DMS53 treated with DMSO at 0.1 percent for 48 hours (cell line): ENCODE results near the gene MYPN.
A peak's percentile ranks its signal among the peaks of the same experiment; 100 is the strongest.
"Not testable (repeated sequence)": the region's sequence is repeated elsewhere in the genome, so short reads cannot be mapped to it uniquely, and the experiment has no call there.

Source experiments
- DNase-seq: peaks from one replicate; lab custom pipeline; 2025; ENCODE audit not compliant: unreplicated experiment; lab: John Stamatoyannopoulos, UW

The MYPN gene

GRCh38 chr10:68222391-68222790, 113.1 kb downstream of the MYPN start:
- DNase-seq: no peak

- DNase-seq: no peak
Measured at GRCh38 chr10:68223535-68224165, 114.4 kb downstream of the MYPN start.

GRCh38 chr10:68224810-68225209, 115.5 kb downstream of the MYPN start:
- DNase-seq: no peak

DNA sequence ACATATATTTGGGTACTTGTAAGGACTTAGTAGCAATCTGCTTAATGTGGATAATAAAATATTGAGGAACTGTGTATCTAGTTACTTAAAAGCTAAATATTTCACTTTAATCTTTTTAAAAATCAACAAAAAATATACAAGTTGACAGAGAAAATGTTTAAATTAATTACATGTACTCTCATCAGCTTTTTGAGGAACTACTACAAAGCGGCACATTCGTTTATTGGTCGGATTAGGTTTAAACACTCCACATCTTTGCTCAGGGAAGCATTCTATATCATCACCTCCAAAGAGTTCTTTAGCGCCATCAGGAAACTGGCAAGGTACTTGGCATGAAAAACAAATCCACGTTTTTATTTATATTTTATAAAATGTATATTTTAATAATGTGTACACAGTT, 121.0 kb downstream of the MYPN start:
- no peak for DNase-seq

- peak; percentile 71 for DNase-seq
Measured at GRCh38 chr10:68231106-68231816, 122.0 kb downstream of the MYPN start.

- no peak for DNase-seq
Measured at GRCh38 chr10:68231817-68232251, 122.5 kb downstream of the MYPN start, which contains the start of gene ATOH7. ATOH7 (minus strand) TSS chr10:68232113; CDS start chr10:68231677, 436 bp downstream.

- DNase-seq: no peak
Measured at GRCh38 chr10:68233046-68233445, 123.8 kb downstream of the MYPN start.

GRCh38 chr10:68235111-68235510, 125.8 kb downstream of the MYPN start:
- DNase-seq: no peak

GRCh38 chr10:68235581-68235980, 126.3 kb downstream of the MYPN start:
- DNase-seq: no peak

DNA sequence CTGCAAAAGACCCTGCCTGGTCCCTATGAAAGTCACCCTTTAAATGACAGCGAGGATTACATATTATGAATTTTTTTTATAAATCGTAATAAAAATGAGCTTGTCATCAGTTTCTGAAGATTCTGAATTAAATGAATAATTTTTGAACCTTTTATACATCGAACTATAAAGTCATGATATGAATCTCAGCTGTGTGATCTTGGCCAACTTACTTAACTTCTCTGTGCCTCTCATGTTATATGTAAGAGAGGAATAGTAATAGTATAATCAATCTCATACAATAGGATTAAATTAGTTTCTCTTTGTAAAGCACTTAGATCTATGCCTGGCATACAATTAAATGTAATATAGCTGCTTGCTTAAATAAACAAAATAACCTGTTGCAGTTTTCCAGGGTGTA, 127.9 kb downstream of the MYPN start:
- DNase-seq: no peak

GRCh38 chr10:68238371-68238770, 129.1 kb downstream of the MYPN start:
- DNase-seq: no peak

DNA sequence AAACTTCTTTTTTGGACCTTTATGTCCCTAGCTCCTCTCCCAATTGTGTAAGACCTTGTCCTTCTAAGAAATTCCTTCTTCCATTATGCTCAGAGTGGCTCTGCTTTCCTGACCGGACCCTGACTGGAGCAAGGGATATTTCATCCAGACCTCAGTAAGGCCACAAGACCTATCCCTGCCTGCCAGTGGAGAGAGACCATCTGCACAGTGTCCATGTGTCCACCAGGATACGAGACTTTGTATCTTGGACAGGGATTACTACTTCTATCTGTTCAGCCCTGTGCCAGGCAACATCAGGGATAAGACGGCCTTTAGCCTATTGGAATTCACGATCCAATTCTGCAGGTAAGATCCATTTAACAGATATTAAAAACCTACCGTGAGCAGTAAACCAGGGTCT, 129.8 kb downstream of the MYPN start:
- DNase-seq: no peak

- no peak for DNase-seq
Measured at GRCh38 chr10:68239596-68240150, 130.4 kb downstream of the MYPN start.

GRCh38 chr10:68242051-68242450, 132.8 kb downstream of the MYPN start:
- no peak for DNase-seq

DNA sequence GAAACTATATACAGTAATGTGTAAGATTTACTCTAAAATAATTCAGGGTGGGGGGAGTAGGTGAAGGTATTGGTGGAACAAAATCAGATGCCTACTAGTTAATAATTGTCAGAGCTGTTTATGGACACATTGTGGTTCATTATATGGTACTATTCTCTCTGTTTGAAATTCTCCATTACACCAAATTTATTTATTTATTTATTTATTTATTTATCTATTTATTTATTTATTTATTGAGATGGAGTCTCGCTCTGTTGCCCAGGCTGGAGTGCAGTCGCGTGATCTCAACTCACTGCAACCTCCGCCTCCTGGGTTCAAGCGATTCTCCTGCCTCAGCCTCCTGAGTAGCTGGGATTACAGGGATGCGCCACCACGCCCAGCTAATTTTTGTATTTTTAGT, 137.1 kb downstream of the MYPN start:
- DNase-seq: not testable (repeated sequence)

DNA sequence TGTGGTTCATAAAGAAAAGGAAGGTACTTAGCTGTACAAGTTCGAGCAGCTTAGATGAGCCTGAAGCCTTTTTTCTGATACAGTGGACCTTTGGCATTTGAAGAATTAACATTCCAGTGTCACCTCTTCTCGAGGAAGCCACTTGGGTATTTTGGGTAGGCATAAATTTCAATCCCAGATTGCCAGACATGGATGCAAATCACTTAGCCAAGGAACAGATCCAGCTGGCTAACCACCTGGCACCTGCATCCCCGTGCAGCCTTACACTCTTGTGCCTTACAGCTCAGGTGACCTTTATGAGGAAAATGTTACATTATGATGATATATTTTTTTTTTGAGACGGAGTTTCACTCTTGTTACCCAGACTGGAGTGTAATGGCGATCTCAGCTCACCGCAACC, 138.6 kb downstream of the MYPN start:
- DNase-seq: no peak

DNA sequence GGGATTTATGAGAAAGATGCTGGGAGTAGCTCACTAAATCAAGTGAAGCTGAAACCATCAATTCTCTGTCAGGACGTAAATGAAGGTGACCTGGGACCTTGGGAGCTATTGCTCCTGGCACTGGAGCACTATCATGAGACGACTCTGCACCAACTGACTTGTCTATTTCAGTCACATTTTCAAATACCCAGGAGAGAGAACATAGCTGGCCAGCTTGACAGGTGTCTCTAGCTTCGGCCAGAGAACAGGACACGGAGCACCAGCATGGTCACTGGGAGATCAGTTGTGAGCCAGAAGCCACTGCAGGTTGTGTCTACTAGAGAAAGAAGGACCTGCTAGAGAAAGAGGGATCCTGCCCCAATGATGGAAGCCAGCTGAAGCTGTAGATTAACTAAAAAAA, 140.0 kb downstream of the MYPN start:
- no peak for DNase-seq

- no peak for DNase-seq
Measured at GRCh38 chr10:68251151-68251550, 141.9 kb downstream of the MYPN start.

DNA sequence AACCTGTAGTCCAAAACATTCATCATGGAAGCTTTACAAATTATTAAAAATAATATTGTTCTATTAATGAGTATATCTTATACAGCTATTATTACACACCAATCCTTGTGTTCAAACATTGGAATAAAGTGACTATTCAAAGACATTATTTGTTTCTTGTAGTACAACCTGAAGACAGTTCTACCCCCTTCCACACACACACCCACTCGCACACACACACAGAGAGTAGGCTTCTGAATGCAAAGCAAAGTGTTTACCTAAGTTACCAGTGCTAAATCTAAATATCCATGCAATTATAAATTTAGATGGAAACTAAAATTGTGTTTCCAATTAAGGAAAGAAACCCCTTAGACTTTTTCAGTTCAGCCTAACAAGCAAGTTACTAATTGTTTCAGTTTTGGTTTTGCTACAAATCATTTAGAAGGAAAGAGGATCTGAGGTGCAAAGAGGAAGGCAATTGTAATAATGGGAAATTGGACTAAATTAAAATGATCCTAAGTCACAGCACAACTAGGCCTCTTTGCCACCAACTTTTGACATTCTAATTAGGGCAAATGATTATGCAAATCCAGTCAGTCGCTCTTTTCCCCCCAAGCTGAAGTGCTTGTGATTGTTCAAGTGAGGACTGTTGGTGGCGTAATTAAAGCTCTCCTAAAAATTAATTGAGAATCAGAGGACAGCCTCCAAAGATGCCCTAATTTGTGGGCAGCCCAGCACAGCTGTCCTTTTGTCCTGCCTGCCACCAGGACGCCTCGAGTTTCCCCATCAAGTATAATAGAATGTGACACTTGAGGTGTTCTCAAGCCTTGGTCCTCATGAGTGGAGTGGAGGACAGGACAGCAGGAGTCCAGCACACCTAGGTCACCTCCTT, 142.6 kb downstream of the MYPN start:
- no peak for DNase-seq

GRCh38 chr10:68253346-68253745, 144.1 kb downstream of the MYPN start:
- no peak for DNase-seq

GRCh38 chr10:68261132-68261856, 152.0 kb downstream of the MYPN start:
- DNase-seq: no peak
